GM20000 (cell line): ENCODE data around the gene FARSA.
A peak's percentile ranks its signal among the peaks of the same experiment; 100 is the strongest.

ENCODE experiments used
- DNase-seq: peaks from one replicate; pipeline ENCODE4 v3.0.0; 2012; ENCODE audit warnings: low spot score
- TF ChIP-seq, protein P1 (sequence below): IDR thresholded peaks from 2 replicates; pipeline ENCODE4 v1.5.1; 2012; ENCODE audit warnings: mild to moderate bottlenecking, control low read depth; ENCODE audit errors: extremely low read depth, missing control alignments

Gene FARSA

DNA sequence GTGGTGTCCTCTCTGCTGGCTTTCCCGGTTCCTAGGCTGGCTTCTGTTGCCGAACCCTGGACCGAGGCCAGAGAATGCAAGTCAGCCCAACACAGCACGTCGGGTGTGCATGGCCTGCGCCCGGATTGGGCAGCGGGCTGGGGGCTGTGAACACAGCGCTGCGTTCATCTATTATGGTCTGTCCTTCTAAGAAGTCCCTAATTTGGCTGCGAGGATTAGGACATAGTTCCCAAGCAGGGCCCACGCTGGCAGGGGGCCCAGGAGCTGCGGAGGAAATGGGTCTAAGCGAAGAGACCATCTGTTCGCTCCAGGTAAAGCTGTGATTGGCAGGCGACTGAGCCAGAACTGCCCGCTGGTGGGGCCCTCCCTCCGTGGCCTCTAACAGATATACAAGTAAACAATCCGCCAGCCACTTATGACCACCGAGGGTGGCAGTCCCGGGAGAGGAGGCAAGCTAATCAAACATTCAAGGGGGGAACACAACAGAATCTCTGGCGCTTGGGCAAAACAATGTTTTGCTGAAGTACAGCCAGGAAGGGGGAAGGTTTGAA lies 20.4 kb downstream of the FARSA start:
- DNase-seq, result no peak
- TF ChIP-seq, protein P1, sequence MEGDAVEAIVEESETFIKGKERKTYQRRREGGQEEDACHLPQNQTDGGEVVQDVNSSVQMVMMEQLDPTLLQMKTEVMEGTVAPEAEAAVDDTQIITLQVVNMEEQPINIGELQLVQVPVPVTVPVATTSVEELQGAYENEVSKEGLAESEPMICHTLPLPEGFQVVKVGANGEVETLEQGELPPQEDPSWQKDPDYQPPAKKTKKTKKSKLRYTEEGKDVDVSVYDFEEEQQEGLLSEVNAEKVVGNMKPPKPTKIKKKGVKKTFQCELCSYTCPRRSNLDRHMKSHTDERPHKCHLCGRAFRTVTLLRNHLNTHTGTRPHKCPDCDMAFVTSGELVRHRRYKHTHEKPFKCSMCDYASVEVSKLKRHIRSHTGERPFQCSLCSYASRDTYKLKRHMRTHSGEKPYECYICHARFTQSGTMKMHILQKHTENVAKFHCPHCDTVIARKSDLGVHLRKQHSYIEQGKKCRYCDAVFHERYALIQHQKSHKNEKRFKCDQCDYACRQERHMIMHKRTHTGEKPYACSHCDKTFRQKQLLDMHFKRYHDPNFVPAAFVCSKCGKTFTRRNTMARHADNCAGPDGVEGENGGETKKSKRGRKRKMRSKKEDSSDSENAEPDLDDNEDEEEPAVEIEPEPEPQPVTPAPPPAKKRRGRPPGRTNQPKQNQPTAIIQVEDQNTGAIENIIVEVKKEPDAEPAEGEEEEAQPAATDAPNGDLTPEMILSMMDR, result no peak

GRCh38 chr19:12912571-12912970 lies 20.9 kb downstream of the FARSA start:
- TF ChIP-seq, protein P1, result no peak
- DNase-seq, result no peak

DNA sequence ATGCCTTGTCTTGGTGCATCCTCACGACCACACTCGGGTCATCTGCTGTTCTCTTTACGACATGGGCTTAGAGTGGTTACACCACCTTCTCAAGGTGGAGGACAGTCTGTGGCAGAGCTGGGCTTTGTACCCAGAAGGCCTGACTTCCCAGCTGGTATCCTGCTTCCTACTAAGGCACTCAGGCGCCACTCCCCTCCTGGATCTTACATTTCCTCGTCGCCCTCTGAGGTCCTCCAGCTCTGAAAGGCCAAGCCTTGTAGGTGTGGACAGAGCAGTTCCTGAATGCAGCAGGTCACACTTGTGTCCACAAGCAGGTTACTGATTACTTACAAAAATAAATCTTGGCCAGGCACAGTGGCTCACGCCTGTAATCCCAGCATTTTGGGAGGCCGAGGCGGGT lies 26.3 kb downstream of the FARSA start:
- TF ChIP-seq, protein P1, result no peak
- DNase-seq, result no peak

- TF ChIP-seq, protein P1, result no peak
- peak; percentile 75 for DNase-seq
Observed at GRCh38 chr19:12899891-12900518, 33.5 kb downstream of the FARSA start.

DNA sequence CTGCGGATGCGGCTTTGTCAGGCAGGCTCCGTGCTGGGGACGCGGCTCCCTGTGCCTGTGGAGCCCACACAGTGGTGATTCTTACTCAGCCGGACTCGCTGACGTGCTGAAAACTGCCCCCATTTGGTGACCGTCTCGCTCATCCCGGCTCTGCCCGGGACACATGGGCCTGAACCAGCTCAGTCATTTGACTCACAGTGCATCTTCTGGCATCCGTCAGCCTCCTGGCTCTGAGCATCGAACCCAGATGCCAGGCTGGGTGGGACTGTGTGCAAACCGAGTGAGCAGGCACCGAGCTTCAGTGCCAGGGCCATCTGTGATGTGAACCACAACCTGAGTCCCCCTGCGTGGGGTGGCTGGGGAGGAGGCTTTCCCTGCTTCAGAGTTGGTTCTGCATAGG lies 37.1 kb downstream of the FARSA start:
- TF ChIP-seq, protein P1, result no peak
- no peak for DNase-seq

- no peak for DNase-seq
- TF ChIP-seq, protein P1, result no peak
Observed at GRCh38 chr19:12893582-12893981, 39.9 kb downstream of the FARSA start.

- DNase-seq, result no peak
- TF ChIP-seq, protein P1, result no peak
Observed at GRCh38 chr19:12891553-12892021, 41.9 kb downstream of the FARSA start.
